ENCODE results near the gene MAP3K10. TPM values are rescaled to one million over a fixed set of nuclear protein-coding genes. Genes with fewer than 3 reads are reported as not detected.

Gene MAP3K10
- total RNA-seq, 1 donor from 2014 or later = 20.6 TPM

DNA sequence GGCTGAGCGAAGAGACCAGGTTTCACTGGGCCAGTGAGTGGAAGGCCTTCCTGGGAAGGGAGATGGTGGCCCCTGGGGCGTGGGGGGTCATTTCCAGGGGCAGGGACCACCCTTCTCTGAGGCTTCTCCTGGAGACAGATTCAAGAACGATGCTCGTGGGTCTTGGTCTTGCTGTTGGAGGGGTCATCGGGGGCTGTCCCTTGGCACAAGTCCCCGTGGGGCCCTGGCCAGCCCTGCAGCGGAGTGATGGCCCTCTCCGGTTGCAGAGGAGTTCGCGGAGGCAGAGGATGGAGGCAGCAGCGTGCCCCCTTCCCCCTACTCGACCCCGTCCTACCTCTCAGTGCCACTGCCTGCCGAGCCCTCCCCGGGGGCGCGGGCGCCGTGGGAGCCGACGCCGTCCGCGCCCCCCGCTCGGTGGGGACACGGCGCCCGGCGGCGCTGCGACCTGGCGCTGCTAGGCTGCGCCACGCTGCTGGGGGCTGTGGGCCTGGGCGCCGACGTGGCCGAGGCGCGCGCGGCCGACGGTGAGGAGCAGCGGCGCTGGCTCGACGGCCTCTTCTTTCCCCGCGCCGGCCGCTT is 22.1 kb downstream of the MAP3K10 start:
- Mint-ChIP-seq H3K4me3 (ENCODE audit: unreplicated experiment) (no peak overlapping the region), H3K4me1 (ENCODE audit: unreplicated experiment) (peaks cover 12% of the 10 kb centered on the region), H3K9me3 (ENCODE audit: unreplicated experiment) (no peaks in the 10 kb centered on the region), H3K27ac (ENCODE audit: unreplicated experiment) (no peak overlapping the region), H3K27me3 (ENCODE audit: unreplicated experiment) (peaks cover 16% of the 10 kb centered on the region), H3K36me3 (ENCODE audit: low read depth, unreplicated experiment) (peaks cover 8% of the 10 kb centered on the region)
- no peak for DNase-seq (ENCODE audit: low spot score)
- TF ChIP-seq, protein P1, sequence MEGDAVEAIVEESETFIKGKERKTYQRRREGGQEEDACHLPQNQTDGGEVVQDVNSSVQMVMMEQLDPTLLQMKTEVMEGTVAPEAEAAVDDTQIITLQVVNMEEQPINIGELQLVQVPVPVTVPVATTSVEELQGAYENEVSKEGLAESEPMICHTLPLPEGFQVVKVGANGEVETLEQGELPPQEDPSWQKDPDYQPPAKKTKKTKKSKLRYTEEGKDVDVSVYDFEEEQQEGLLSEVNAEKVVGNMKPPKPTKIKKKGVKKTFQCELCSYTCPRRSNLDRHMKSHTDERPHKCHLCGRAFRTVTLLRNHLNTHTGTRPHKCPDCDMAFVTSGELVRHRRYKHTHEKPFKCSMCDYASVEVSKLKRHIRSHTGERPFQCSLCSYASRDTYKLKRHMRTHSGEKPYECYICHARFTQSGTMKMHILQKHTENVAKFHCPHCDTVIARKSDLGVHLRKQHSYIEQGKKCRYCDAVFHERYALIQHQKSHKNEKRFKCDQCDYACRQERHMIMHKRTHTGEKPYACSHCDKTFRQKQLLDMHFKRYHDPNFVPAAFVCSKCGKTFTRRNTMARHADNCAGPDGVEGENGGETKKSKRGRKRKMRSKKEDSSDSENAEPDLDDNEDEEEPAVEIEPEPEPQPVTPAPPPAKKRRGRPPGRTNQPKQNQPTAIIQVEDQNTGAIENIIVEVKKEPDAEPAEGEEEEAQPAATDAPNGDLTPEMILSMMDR (IDR thresholded peaks at IDR 0.05; ENCODE audit: unreplicated experiment) = no peak

DNA sequence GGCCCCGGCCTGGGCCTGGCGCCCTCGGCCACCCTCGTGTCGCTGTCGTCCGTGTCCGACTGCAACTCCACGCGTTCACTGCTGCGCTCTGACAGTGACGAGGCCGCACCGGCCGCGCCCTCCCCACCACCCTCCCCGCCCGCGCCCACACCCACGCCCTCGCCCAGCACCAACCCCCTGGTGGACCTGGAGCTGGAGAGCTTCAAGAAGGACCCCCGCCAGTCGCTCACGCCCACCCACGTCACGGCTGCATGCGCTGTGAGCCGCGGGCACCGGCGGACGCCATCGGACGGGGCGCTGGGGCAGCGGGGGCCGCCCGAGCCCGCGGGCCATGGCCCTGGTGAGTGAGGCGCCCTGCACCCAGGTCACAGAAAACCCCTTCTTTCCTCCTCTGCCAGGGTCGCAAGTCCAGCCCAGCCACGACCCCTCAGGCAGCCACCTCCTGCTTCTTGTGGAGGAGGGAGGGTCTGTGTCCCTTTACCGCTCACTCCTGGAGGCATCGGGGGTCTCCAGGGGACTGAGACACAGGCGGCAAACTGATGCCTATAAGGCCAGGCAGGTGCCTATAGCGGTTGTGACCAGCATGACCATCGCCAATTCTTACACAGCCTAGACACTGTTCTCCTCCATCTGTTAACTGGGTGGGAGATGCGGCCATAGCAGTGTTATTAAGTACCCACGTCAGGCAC is 22.8 kb downstream of the MAP3K10 start:
- Mint-ChIP-seq H3K9me3 (ENCODE audit: unreplicated experiment) (no peaks in the 10 kb centered on the region), H3K4me1 (ENCODE audit: unreplicated experiment) (peaks cover 7% of the 10 kb centered on the region), H3K27ac (ENCODE audit: unreplicated experiment) (no peak overlapping the region), H3K36me3 (ENCODE audit: low read depth, unreplicated experiment) (peaks cover 8% of the 10 kb centered on the region), H3K27me3 (ENCODE audit: unreplicated experiment) (peaks cover 21% of the 10 kb centered on the region), H3K4me3 (ENCODE audit: unreplicated experiment) (no peak overlapping the region)
- DNase-seq (ENCODE audit: low spot score) = no peak
- TF ChIP-seq, protein P1 (IDR thresholded peaks at IDR 0.05; ENCODE audit: unreplicated experiment) = no peak

DNA sequence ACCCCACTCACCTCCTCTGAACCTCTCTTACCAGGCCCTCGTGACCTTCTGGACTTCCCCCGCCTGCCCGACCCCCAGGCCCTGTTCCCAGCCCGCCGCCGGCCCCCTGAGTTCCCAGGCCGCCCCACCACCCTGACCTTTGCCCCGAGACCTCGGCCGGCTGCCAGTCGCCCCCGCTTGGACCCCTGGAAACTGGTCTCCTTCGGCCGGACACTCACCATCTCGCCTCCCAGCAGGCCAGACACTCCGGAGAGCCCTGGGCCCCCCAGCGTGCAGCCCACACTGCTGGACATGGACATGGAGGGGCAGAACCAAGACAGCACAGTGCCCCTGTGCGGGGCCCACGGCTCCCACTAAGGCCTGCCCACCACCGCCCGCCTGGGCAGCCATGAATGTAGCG is 23.7 kb downstream of the MAP3K10 start:
- peaks cover 5% of the 10 kb centered on the region for H3K4me1 Mint-ChIP-seq (ENCODE audit: unreplicated experiment)
- H3K27ac Mint-ChIP-seq (ENCODE audit: unreplicated experiment) = no peak overlapping the region
- peaks cover 8% of the 10 kb centered on the region for H3K36me3 Mint-ChIP-seq (ENCODE audit: low read depth, unreplicated experiment)
- DNase-seq (ENCODE audit: low spot score) = no peak
- no peaks in the 10 kb centered on the region for H3K9me3 Mint-ChIP-seq (ENCODE audit: unreplicated experiment)
- TF ChIP-seq, protein P1 (IDR thresholded peaks at IDR 0.05; ENCODE audit: unreplicated experiment) = no peak
- peaks cover 24% of the 10 kb centered on the region for H3K27me3 Mint-ChIP-seq (ENCODE audit: unreplicated experiment)
- H3K4me3 Mint-ChIP-seq (ENCODE audit: unreplicated experiment) = no peak overlapping the region

DNA sequence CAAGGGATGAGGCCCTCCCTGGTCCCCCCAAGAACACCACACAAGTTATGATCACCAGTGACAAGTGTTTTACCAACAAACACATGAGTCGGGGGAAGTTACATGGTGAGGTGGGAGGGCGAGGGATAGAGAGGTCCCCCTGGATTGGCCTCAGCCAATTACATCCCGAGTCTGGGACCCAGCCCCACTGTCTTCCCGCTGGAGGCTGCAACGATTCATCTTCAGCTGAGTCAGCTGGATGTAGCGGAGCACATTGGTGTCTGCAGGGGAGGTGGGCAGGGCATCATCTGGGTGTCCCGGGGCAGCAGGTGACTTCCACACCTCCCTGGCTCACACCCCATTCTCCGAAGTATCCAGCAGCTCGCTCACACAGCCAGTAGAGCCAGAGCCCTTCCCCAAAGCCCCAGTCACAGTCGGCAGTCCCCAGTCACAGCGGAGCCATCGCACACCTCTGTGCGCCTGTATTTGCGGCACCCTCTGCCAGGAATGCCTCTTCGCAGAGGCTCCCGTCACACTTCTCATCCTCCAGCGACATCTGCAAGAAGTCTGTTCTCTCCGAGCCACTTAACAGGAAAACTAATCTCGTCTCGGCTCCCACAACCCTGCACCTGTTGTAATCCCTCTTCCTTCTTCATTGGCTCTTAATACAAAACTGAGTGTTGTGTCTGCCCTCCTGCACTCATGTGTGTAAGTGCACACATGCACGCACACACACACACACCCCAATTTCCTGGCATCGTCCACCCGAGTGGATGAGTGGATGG is 25.0 kb downstream of the MAP3K10 start:
- Mint-ChIP-seq H3K36me3 (ENCODE audit: low read depth, unreplicated experiment) (peaks cover 4% of the 10 kb centered on the region), H3K9me3 (ENCODE audit: unreplicated experiment) (no peaks in the 10 kb centered on the region), H3K4me3 (ENCODE audit: unreplicated experiment) (peak overlapping the region; percentile 24), H3K27ac (ENCODE audit: unreplicated experiment) (no peak overlapping the region), H3K4me1 (ENCODE audit: unreplicated experiment) (peaks cover 5% of the 10 kb centered on the region), H3K27me3 (ENCODE audit: unreplicated experiment) (peaks cover 23% of the 10 kb centered on the region)
- DNase-seq (ENCODE audit: low spot score) = no peak
- TF ChIP-seq, protein P1 (IDR thresholded peaks at IDR 0.05; ENCODE audit: unreplicated experiment) = no peak

DNA sequence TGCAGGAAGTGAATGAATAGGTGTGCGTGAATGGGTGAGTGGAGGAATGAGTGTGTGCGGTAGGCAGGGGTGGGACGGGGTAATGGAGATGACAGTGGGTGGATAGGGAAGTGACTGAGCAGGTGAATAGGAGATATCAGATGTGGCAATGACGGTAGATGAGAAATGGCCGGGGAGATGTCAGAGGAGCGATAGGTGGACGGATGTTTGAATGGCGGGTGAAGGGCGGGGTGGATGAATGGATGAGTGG is 25.5 kb downstream of the MAP3K10 start:
- no peak overlapping the region for H3K4me3 Mint-ChIP-seq (ENCODE audit: unreplicated experiment)
- no peak overlapping the region for H3K27ac Mint-ChIP-seq (ENCODE audit: unreplicated experiment)
- H3K36me3 Mint-ChIP-seq (ENCODE audit: low read depth, unreplicated experiment) = peaks cover 4% of the 10 kb centered on the region
- no peaks in the 10 kb centered on the region for H3K9me3 Mint-ChIP-seq (ENCODE audit: unreplicated experiment)
- DNase-seq (ENCODE audit: low spot score) = no peak
- H3K27me3 Mint-ChIP-seq (ENCODE audit: unreplicated experiment) = peaks cover 21% of the 10 kb centered on the region
- TF ChIP-seq, protein P1 (IDR thresholded peaks at IDR 0.05; ENCODE audit: unreplicated experiment) = no peak
- peaks cover 5% of the 10 kb centered on the region for H3K4me1 Mint-ChIP-seq (ENCODE audit: unreplicated experiment)

Measured in endothelial cell (in vitro differentiated cells).